Fibroblast of lung (primary cell): ENCODE data around the gene BCL2.

Experiments used
- CTCF ChIP-seq, 2 donors: IDR thresholded peaks in 1 of 2; conservative IDR thresholded peaks in 1 of 2; 1 replicate in 1 of 2; 2 replicates in 1 of 2; pipeline ENCODE4 v1.5.1; 2011 to 2012; ENCODE audit warnings: low read length in 2 of 2, control low read depth in 1 of 2, inconsistent platforms in 1 of 2, low read depth in 1 of 2, mild to moderate bottlenecking in 1 of 2
- EZH2 ChIP-seq: IDR thresholded peaks from 2 replicates; pipeline ENCODE4 v1.5.1; 2012; ENCODE audit warnings: low read length, control low read depth, mild to moderate bottlenecking; ENCODE audit errors: missing control alignments

GRCh38 chr18:63293935-63294334, 25.6 kb downstream of the BCL2 start:
- TF ChIP-seq CTCF (conservative IDR thresholded peaks at IDR 0.05 in 1 of 2, IDR thresholded peaks at IDR 0.05 in 1 of 2; ENCODE audit: low read depth in 1 of 2, low read length in 2 of 2) (no peak), EZH2 (no peak)
